K562 (cell line): ENCODE results near the gene KRT71. TPM values are rescaled to one million over a fixed set of nuclear protein-coding genes. Genes with fewer than 3 reads are reported as not detected.
A peak's percentile ranks its signal among the peaks of the same experiment; 100 is the strongest.

Source experiments
- ATAC-seq: fragments of 200-7000 bp; cut with Tn5 transposase; 3 replicates; pipeline ENCODE4 v1.9.1; 2020; ENCODE audit warnings: moderate library complexity
- BruUV-seq: library from RNA; stranded (reverse); fragments of 400-500 nt; replicated peaks from 2 replicates; lab custom pipeline; 2021; lab: Mats Ljungman, UMichigan
- CTCF ChIA-PET: fragments of 300-600 bp; formaldehyde crosslinking; extraction: SDS; loops from one replicate; lab custom pipeline; 2021; ENCODE audit warnings: low intra/inter-chr PET ratio; lab: Yijun Ruan, JAX
- POLR2A ChIA-PET: fragments of 300-600, 350-650 bp; sonication (Branson Sonifier 250); formaldehyde crosslinking; extraction: SDS; loops from one replicate; lab custom pipeline; 2021; ENCODE audit warnings: antibody characterized with exemption, inconsistent platforms; lab: Yijun Ruan, JAX
- DNase-seq, 4 experiments: peaks; one replicate each; pipeline versions ENCODE4 v3.0.0 to v3.0.0-alpha.2; 2011 to 2018; ENCODE audit warnings: low spot score in 3 of 4, mixed read lengths in 3 of 4; ENCODE audit errors: extremely low read depth in 1 of 4
- FAIRE-seq: peaks from 2 replicates; lab custom pipeline; 2011; peaks lifted over from hg19 to GRCh38; lab: Jason Lieb, UNC
- H2AFZ ChIP-seq: 2 replicates; pipeline ENCODE4 v1.6.0; 2011; ENCODE audit warnings: low read depth, low read length, control low read depth, inconsistent platforms
- H3K27ac ChIP-seq: fragments of 200-600 bp; 3 replicates; pipeline ENCODE4 v1.8.0; 2011; ENCODE audit warnings: low read depth, mild to moderate bottlenecking, control low read depth, inconsistent platforms, low read length, moderate library complexity, mixed read lengths; ENCODE audit errors: extremely low read depth
- H3K27me3 ChIP-seq, 2 experiments: fragments of 300-600 bp in 1 of 2; 2 replicates in 1 of 2; 3 replicates in 1 of 2; pipeline versions ENCODE4 v1.6.0 to v1.8.0; 2011; ENCODE audit warnings: inconsistent platforms in 2 of 2, low read length in 2 of 2, mild to moderate bottlenecking in 1 of 2, mixed read lengths in 1 of 2, moderate library complexity in 1 of 2; ENCODE audit not compliant: control insufficient read depth in 2 of 2, insufficient read depth in 2 of 2
- H3K36me3 ChIP-seq: fragments of 300-600 bp; 3 replicates; pipeline ENCODE4 v1.8.0; 2011; ENCODE audit warnings: mild to moderate bottlenecking, low read length, inconsistent platforms; ENCODE audit not compliant: control insufficient read depth, insufficient read depth
- H3K4me1 ChIP-seq, 2 experiments: fragments of 200-600 bp in 1 of 2; replicated peaks in 1 of 2; 2 replicates in 1 of 2; 3 replicates in 1 of 2; pipeline versions ENCODE4 v1.5.1 to v1.8.0; 2011; ENCODE audit warnings: inconsistent platforms in 2 of 2, low read length in 2 of 2, mild to moderate bottlenecking in 1 of 2, mixed read lengths in 1 of 2, moderate library complexity in 1 of 2; ENCODE audit not compliant: control insufficient read depth in 2 of 2, insufficient read depth in 2 of 2
- H3K4me2 ChIP-seq: 2 replicates; pipeline ENCODE4 v1.6.1; 2011; ENCODE audit warnings: low read length, control low read depth, inconsistent platforms, mixed read lengths; ENCODE audit not compliant: insufficient read depth
- H3K4me3 ChIP-seq: fragments of 200-600 bp; sonication (generic), shearing (Covaris generic); 2 replicates; pipeline ENCODE4 v1.5.1; 2016; ENCODE audit warnings: control low read depth, inconsistent platforms
- H3K79me2 ChIP-seq: fragments of 200-600 bp; 3 replicates; pipeline ENCODE4 v1.8.0; 2011; ENCODE audit warnings: low read length, inconsistent platforms; ENCODE audit not compliant: control insufficient read depth, insufficient read depth
- H3K9ac ChIP-seq, 2 experiments: 2 replicates each; pipeline versions ENCODE4 v1.6.0 to v1.6.1; 2011; ENCODE audit warnings: low read depth in 2 of 2, low read length in 2 of 2, control low read depth in 1 of 2, inconsistent platforms in 1 of 2, mild to moderate bottlenecking in 1 of 2, mixed read lengths in 1 of 2; ENCODE audit not compliant: insufficient read depth in 1 of 2
- H3K9me1 ChIP-seq: one replicate; pipeline ENCODE4 v1.6.0; 2011; ENCODE audit warnings: inconsistent platforms, mild to moderate bottlenecking, low read length, moderate library complexity; ENCODE audit not compliant: control insufficient read depth, insufficient read depth
- H3K9me3 ChIP-seq: replicated peaks from 2 replicates; pipeline ENCODE4 v1.5.1; 2011; ENCODE audit warnings: low read depth, low read length, inconsistent platforms; ENCODE audit not compliant: control insufficient read depth, insufficient read depth
- H4K20me1 ChIP-seq: replicated peaks from 2 replicates; pipeline ENCODE4 v1.6.1; 2011; ENCODE audit warnings: low read length, inconsistent platforms, mixed read lengths; ENCODE audit not compliant: control insufficient read depth, insufficient read depth
- ARID4B ChIP-seq: sonication (generic); formaldehyde crosslinking; IDR thresholded peaks from 2 replicates; pipeline ENCODE4 v1.8.0; 2022; ENCODE audit warnings: mild to moderate bottlenecking, missing genetic modification reagents
- TGIF2 ChIP-seq: sonication (generic); formaldehyde crosslinking; IDR thresholded peaks from 2 replicates; pipeline ENCODE4 v1.8.1; 2022; ENCODE audit warnings: mild to moderate bottlenecking, missing genetic modification reagents, moderate library complexity
- ZNF24 ChIP-seq: fragments of 450-650 bp; IDR thresholded peaks from 2 replicates; pipeline ENCODE4 v1.6.1; 2016
- ZNF316 ChIP-seq: fragments of 450-650 bp; IDR thresholded peaks from 2 replicates; pipeline ENCODE4 v1.6.1; 2016
- WGBS: fragments of 100-300 bp; shearing (Covaris generic); methylation state at CpG from one replicate; pipeline ENCODE4 v1.1.6; 2016; ENCODE audit warnings: low coverage, mixed read lengths; ENCODE audit not compliant: insufficient coverage; ENCODE audit errors: missing lambda C conversion rate; 5-methylcytosine and 5-hydroxymethylcytosine counted together
- in situ Hi-C: fragments of 300-500 bp; cut with MboI; formaldehyde crosslinking; loops from 4 replicates; pipeline ENCODE4 v1.15.0; 2018; ENCODE audit warnings: inconsistent platforms, mixed read lengths
- intact Hi-C: fragments of 100-400 bp; cut with micrococcal nuclease; formaldehyde crosslinking; loops from 2 replicates; pipeline ENCODE4 v1.14.2; 2022
- polyA plus RNA-seq, 8 experiments: library from polyadenylated mRNA; depleted of rRNA in 4 of 8; stranded (reverse) in 5 of 8; unstranded in 3 of 8; fragments of >200 nt; fragmentation: Nextera tagmentation in 2 of 8; fragmentation: Illumina TruSeq in 1 of 8; extraction: Ambion mirVana in 2 of 8; extraction: Trizol in 1 of 8; gene quantifications; 2 replicates each; pipeline versions ENCODE4 v1.2.1 to v1.2.3, GENCODE V29; 2011 to 2014; ENCODE audit warnings: inconsistent platforms in 1 of 8, missing spikeins in 1 of 8
- total RNA-seq, 7 experiments: library from RNA; depleted of rRNA in 6 of 7; stranded (reverse); fragments of >200 nt in 6 of 7; fragmentation: Illumina TruSeq in 2 of 7; extraction: Trizol in 2 of 7; gene quantifications; 2 replicates each; pipeline versions ENCODE4 v1.2.1 to v1.2.3, GENCODE V29; 2011 to 2021; ENCODE audit warnings: low replicate concordance in 1 of 7

Gene KRT71
- total and polyA plus RNA-seq, 9 of the 15 experiments (the other 6 are each of a cell fraction or from before 2014, with no cell fraction given): not detected

GRCh38 chr12:52533686-52534470 lies 19.1 kb downstream of the KRT71 start:
- H3K27me3 ChIP-seq: peaks cover 7 to 37% of the 10 kb centered on the region in 2 experiments; a peak in 4 of 5 replicates
- no peak overlapping the region for H3K4me3 ChIP-seq
- no peak overlapping the region for H2AFZ ChIP-seq
- ChIA-PET POLR2A (interaction anchor here (0.6 kb wide), 1 partner anchor 333 kb away, joined by 3 read pairs; no protein-coding TSS in a partner anchor), CTCF (interaction anchor here (0.9 kb wide), 1 partner anchor 382 kb away, joined by 5 read pairs; no protein-coding TSS in a partner anchor)
- TF ChIP-seq ZNF316 (peak; percentile 19; the same call in 1 of the 2 replicates), ZNF24 (no peak)
- 6% methylated on average over 10 of the region's 10 CpGs for WGBS
- 0 out of 2 replicates have a peak, but pooled peaks cover 2% of the 10 kb centered on the region for H4K20me1 ChIP-seq
- no peaks in the 10 kb centered on the region for H3K9me3 ChIP-seq
- H3K4me2 ChIP-seq: no peak overlapping the region
- H3K4me1 ChIP-seq: no peaks in the 10 kb centered on the region
- ATAC-seq (no peak), FAIRE-seq (no peak), DNase-seq (no peak)
- BruUV-seq: no TSS peak
- H3K27ac ChIP-seq: no peak overlapping the region
- H3K79me2 ChIP-seq: no peaks in the 10 kb centered on the region
- in situ Hi-C loops (no loop called here), intact Hi-C loops (no loop called here)
- no peaks in the 10 kb centered on the region for H3K36me3 ChIP-seq
- H3K9me1 ChIP-seq: no peaks in the 10 kb centered on the region
- H3K9ac ChIP-seq: no peak overlapping the region

GRCh38 chr12:52532636-52533035 lies 20.3 kb downstream of the KRT71 start:
- Histone ChIP-seq H3K9me1 (no peaks in the 10 kb centered on the region), H3K9me3 (no peaks in the 10 kb centered on the region), H3K27me3 (peaks cover 7 to 37% of the 10 kb centered on the region in 2 experiments; a peak in 4 of 5 replicates), H3K4me3 (no peak overlapping the region), H3K4me2 (no peak overlapping the region), H3K4me1 (no peaks in the 10 kb centered on the region), H3K9ac (no peak overlapping the region), H3K36me3 (no peaks in the 10 kb centered on the region), H4K20me1 (peaks cover 5% of the 10 kb centered on the region; the same call in 1 of the 2 replicates), H2AFZ (no peak overlapping the region), H3K27ac (no peak overlapping the region), H3K79me2 (no peaks in the 10 kb centered on the region)
- no peak for DNase-seq
- intact Hi-C loops (no loop called here), in situ Hi-C loops (no loop called here)
- POLR2A ChIA-PET: interaction anchor here (0.6 to 0.8 kb wide), 2 partner anchors 149 to 345 kb away, joined by 3 read pairs; no protein-coding TSS in a partner anchor
- 2% methylated on average over 4 of the region's 4 CpGs for WGBS
- FAIRE-seq: no peak
- ATAC-seq: no peak
- CTCF ChIA-PET: no interaction called here
- BruUV-seq: no TSS peak
- TF ChIP-seq ARID4B (CRISPR knock-in tag) (no peak), TGIF2 (no peak)
